Kidney (tissue), 14 donors: ENCODE results near the gene TMIE. TPM values are rescaled to one million over a fixed set of nuclear protein-coding genes. Genes with fewer than 3 reads are reported as not detected.
A peak's percentile ranks its signal among the peaks of the same experiment; 100 is the strongest.

Experiments
- DNase-seq, 5 donors: peaks; one replicate each; pipeline ENCODE4 v3.0.0-alpha.2; 2013 to 2020
- FAIRE-seq: peaks from 2 replicates; lab custom pipeline; 2012; peaks lifted over from hg19 to GRCh38; lab: Jason Lieb, UNC
- H3K27ac ChIP-seq, 2 donors: one replicate each; pipeline ENCODE4 v1.7.0; 2013; ENCODE audit warnings: low read depth in 2 of 2, low read length in 2 of 2, inconsistent platforms in 1 of 2
- H3K27me3 ChIP-seq: one replicate; pipeline ENCODE4 v1.7.1; 2013; ENCODE audit warnings: low read length, inconsistent platforms; ENCODE audit not compliant: control insufficient read depth, insufficient read depth
- H3K36me3 ChIP-seq, 3 donors: one replicate each; pipeline versions ENCODE4 v1.7.0 to v1.7.1; 2013; ENCODE audit warnings: low read length in 3 of 3, control low read depth in 1 of 3, inconsistent platforms in 1 of 3; ENCODE audit not compliant: insufficient read depth in 3 of 3, control insufficient read depth in 2 of 3
- H3K4me1 ChIP-seq, 3 donors: one replicate each; pipeline versions ENCODE4 v1.7.0 to v1.7.1; 2013; ENCODE audit warnings: low read length in 3 of 3, inconsistent platforms in 1 of 3, low read depth in 1 of 3; ENCODE audit not compliant: control insufficient read depth in 2 of 3, insufficient read depth in 2 of 3
- H3K4me3 ChIP-seq, 3 donors: one replicate each; pipeline versions ENCODE4 v1.7.0 to v1.8.1; 2013; ENCODE audit warnings: low read length in 3 of 3, control low read depth in 1 of 3, inconsistent platforms in 1 of 3
- H3K9ac ChIP-seq, 3 donors: one replicate each; pipeline versions ENCODE4 v1.7.0 to v1.7.1; 2013; ENCODE audit warnings: low read length in 3 of 3, control low read depth in 1 of 3, inconsistent platforms in 1 of 3
- H3K9me3 ChIP-seq, 3 donors: one replicate each; pipeline versions ENCODE4 v1.7.0 to v1.7.1; 2013; ENCODE audit warnings: low read length in 3 of 3, control low read depth in 1 of 3, inconsistent platforms in 1 of 3; ENCODE audit not compliant: control insufficient read depth in 2 of 3, insufficient read depth in 1 of 3
- intact Hi-C: fragments of 100-400 bp; cut with DNase I; formaldehyde crosslinking; loops from one replicate; pipeline ENCODE4 v1.11.1; 2022
- polyA plus RNA-seq: library from polyadenylated mRNA; stranded (reverse); fragments of 350-450 nt; fragmentation: Illumina TruSeq; extraction: RNeasy Lipid Tissue Mini Kit (QIAGEN cat#74804); gene quantifications from one replicate; pipeline ENCODE4 v1.2.3, GENCODE V29; 2014; ENCODE audit warnings: low read depth, low replicate concordance; ENCODE audit not compliant: insufficient read depth
- total RNA-seq: library from RNA; stranded (reverse); fragmentation: NEBNext Ultra II Directional; extraction: Animal tissue kit (Norgen Biotek cat#: 25700); gene quantifications from one replicate; pipeline ENCODE4 v1.2.1, GENCODE V29; 2021
- TF ChIP-seq, protein P1 (sequence below): IDR thresholded peaks from 3 replicates; pipeline ENCODE4 v1.5.1; 2012; ENCODE audit warnings: mild to moderate bottlenecking, moderate library complexity, borderline replicate concordance; ENCODE audit not compliant: insufficient read depth; ENCODE audit errors: extremely low read depth
- donor health status: control.
- donor health status: control.
- donor health status: control.
- donor health status: control.
- donor health status: control.
- donor health status: DM: yes; HTN: yes; CAD: no.
- donor health status: Normal renal cell carcinoma (clear cell type).

TMIE gene
- total and polyA plus RNA-seq, 2 donors from 2014 or later: 0.79 to 1.3 TPM

DNA sequence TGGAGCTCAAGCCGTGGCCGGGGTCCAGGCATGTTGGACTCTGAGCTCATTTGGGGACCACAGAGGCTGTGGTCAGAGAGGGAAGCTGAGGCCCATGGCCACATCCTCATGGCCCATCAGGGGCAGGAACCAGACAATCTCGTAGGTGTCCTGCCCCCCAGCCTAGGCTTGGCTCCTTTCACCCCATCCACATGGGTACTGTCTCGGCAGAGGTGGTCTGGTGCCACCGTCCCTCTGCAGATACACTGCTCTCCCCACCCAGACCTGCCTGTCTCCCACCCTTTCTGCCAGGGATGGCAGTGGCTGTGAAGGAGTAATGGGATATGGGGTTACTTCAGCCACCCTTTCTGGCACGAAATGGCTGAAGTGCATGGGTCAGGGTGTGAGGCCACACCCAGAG is 8.5 kb downstream of the TMIE start:
- intact Hi-C loops: loop anchor here (5.0 kb wide), 1 partner anchor 203 kb away; no protein-coding TSS in a partner anchor
- no peaks in the 10 kb centered on the region for H3K27me3 ChIP-seq
- H3K9me3 ChIP-seq: no peaks in the 10 kb centered on the region
- DNase-seq: peak in 1 of 5 donors; percentile 24
- no peaks in the 10 kb centered on the region for H3K36me3 ChIP-seq
- no peak overlapping the region for H3K9ac ChIP-seq
- H3K27ac ChIP-seq: no peak overlapping the region
- no peak overlapping the region for H3K4me3 ChIP-seq
- no peaks in the 10 kb centered on the region for H3K4me1 ChIP-seq
- TF ChIP-seq, protein P1, sequence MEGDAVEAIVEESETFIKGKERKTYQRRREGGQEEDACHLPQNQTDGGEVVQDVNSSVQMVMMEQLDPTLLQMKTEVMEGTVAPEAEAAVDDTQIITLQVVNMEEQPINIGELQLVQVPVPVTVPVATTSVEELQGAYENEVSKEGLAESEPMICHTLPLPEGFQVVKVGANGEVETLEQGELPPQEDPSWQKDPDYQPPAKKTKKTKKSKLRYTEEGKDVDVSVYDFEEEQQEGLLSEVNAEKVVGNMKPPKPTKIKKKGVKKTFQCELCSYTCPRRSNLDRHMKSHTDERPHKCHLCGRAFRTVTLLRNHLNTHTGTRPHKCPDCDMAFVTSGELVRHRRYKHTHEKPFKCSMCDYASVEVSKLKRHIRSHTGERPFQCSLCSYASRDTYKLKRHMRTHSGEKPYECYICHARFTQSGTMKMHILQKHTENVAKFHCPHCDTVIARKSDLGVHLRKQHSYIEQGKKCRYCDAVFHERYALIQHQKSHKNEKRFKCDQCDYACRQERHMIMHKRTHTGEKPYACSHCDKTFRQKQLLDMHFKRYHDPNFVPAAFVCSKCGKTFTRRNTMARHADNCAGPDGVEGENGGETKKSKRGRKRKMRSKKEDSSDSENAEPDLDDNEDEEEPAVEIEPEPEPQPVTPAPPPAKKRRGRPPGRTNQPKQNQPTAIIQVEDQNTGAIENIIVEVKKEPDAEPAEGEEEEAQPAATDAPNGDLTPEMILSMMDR: no peak
- no peak for FAIRE-seq

DNA sequence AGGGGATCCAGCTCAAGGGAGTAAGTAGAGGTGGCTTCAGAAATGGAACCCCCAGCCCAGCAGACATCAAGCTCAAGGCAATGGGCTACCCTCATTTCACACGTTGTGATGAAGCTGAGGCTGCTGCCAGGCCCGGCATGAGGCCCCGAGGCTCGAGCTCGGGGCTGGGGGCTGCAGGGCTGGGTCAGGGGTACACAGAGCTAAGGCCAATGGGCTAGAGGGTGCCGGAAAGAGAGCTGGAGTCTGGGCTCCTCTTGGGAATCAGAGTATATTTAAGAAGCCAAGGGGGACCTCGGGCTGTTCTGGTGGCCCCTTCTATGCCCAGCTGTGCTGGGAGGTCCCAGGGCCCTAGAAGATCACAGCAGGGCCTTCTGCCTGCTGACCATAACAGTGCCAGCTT is 9.0 kb downstream of the TMIE start:
- FAIRE-seq (no peak), DNase-seq (peak in 1 of 5 donors; percentile 35)
- TF ChIP-seq, protein P1: no peak
- H3K9ac ChIP-seq: no peak overlapping the region
- intact Hi-C loops: no loop called here
- H3K36me3 ChIP-seq: no peaks in the 10 kb centered on the region
- no peaks in the 10 kb centered on the region for H3K4me1 ChIP-seq
- no peaks in the 10 kb centered on the region for H3K27me3 ChIP-seq
- H3K4me3 ChIP-seq: no peak overlapping the region
- no peak overlapping the region for H3K27ac ChIP-seq
- no peaks in the 10 kb centered on the region for H3K9me3 ChIP-seq

DNA sequence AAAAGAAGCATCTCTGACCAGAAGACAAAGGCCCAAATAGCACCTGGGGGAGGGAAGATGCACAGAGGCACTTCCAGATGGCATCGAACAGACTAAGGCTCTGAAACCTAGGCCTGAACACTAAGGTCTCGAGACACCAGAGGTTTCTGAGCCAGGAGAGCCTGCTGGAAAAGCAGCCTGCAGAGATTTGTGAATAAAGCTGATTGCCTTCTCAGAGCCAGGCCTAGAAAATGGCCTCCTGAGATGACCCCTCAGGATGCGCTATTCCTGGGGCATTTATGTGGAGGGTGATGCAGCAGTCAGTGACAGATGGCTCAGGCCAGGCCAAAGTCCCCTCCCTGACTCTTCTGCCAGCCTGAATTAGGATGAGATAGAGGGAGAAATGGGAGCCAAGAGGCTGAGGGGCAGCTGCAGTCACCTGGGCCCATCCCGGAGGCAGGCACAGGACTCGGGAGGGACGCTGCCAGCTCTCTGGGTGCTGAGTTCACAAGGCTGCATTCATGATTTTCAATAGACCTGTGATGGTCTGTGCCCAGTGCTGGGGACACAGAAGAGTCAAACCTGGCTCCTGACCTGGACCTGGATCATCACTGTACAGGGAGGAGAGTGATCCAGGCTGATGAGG is 9.6 kb downstream of the TMIE start:
- FAIRE-seq (no peak), DNase-seq (no peak)
- no peak overlapping the region for H3K27ac ChIP-seq
- H3K4me1 ChIP-seq: no peaks in the 10 kb centered on the region
- no peaks in the 10 kb centered on the region for H3K27me3 ChIP-seq
- no peaks in the 10 kb centered on the region for H3K36me3 ChIP-seq
- no peaks in the 10 kb centered on the region for H3K9me3 ChIP-seq
- intact Hi-C loops: no loop called here
- no peak overlapping the region for H3K9ac ChIP-seq
- H3K4me3 ChIP-seq: no peak overlapping the region
- TF ChIP-seq, protein P1: no peak

DNA sequence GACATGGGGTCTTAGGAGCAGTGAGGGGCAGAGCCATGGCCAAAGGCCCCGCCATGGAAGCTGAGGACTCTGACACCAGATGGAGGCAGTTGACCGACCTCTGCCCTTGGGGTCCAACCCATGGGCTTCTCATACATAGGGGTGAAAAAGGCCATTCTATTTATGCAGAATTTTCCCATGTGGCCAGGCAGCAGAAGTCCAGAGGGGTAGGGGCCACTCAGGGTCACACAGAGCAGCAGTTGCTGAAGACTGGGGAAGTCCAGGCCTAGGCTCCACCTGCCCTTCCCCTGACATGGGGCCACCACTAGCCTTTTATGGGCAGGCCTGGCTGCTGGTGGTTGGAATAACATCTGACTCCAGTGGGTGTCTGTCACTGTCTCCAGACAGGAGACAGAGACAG is 10.1 kb downstream of the TMIE start:
- FAIRE-seq (no peak), DNase-seq (peak in 1 of 5 donors; percentile 29)
- no peaks in the 10 kb centered on the region for H3K9me3 ChIP-seq
- no peaks in the 10 kb centered on the region for H3K4me1 ChIP-seq
- no peaks in the 10 kb centered on the region for H3K27me3 ChIP-seq
- no peaks in the 10 kb centered on the region for H3K36me3 ChIP-seq
- no peak overlapping the region for H3K4me3 ChIP-seq
- H3K27ac ChIP-seq: no peak overlapping the region
- intact Hi-C loops: no loop called here
- no peak overlapping the region for H3K9ac ChIP-seq
- TF ChIP-seq, protein P1: no peak
